HT-29 (cell line): ENCODE measurements around the gene CATSPERB. TPM values are rescaled to one million over a fixed set of nuclear protein-coding genes. Genes with fewer than 3 reads are reported as not detected.

Source experiments
- small RNA-seq: library from RNA; depleted of rRNA; stranded (forward); fragments of <200 nt; gene quantifications from one replicate; pipeline ENCODE3, GENCODE V24; 2014
- total RNA-seq: library from RNA; depleted of rRNA; stranded (reverse); fragments of >200 nt; shearing (Covaris generic); gene quantifications from 2 replicates; pipeline ENCODE4 v1.2.3, GENCODE V29; 2014; rRNA removed

Gene CATSPERB
- total RNA-seq, 1 experiment from 2014 or later, result 0.61 TPM

Small RNA genes lying within 50 kb of the gene (small RNA-seq; reads per million reads assigned to genes)
- not detected for gene AL133373.1
- gene POLR3GP1, result not detected
- gene RF00012, result 1.4 reads per million, percentile 50 among the genes with 10 or more reads in this experiment

Other genes with a start within 250 kb of the CATSPERB start
- 27.8 and 32.2 TPM in 2 replicates for gene PPP4R3A, start 221.8 kb downstream of the CATSPERB start, total RNA-seq
- gene TC2N, start 135.4 kb upstream of the CATSPERB start, total RNA-seq, result 13.9 and 14.2 TPM in 2 replicates
- not detected in 2 replicates for gene FBLN5, start 215.6 kb upstream of the CATSPERB start, total RNA-seq